GM19324 (cell line): ENCODE results near the gene MRPS12.

Experiments
- ATAC-seq: cut with Tn5 transposase; IDR thresholded peaks from one replicate; pipeline ENCODE4 v1.9.1; 2021; ENCODE audit warnings: mild to moderate bottlenecking, moderate library complexity; ENCODE audit not compliant: unreplicated experiment, low FRiP score

Gene MRPS12

GRCh38 chr19:38910488-38910887 is 20.3 kb upstream of the MRPS12 start:
- ATAC-seq: no peak

GRCh38 chr19:38911388-38912001 is 19.2 kb upstream of the MRPS12 start:
- ATAC-seq: no peak

- ATAC-seq: no peak
These were observed 17.9 kb upstream of the MRPS12 start for GRCh38 chr19:38912600-38913514.

- ATAC-seq: no peak
These were observed 16.8 kb upstream of the MRPS12 start for GRCh38 chr19:38913958-38914357.

GRCh38 chr19:38915329-38916321 is 15.1 kb upstream of the MRPS12 start:
- no peak for ATAC-seq

GRCh38 chr19:38917516-38917915 is 13.2 kb upstream of the MRPS12 start:
- no peak for ATAC-seq

GRCh38 chr19:38917921-38918491 is 12.7 kb upstream of the MRPS12 start:
- ATAC-seq: no peak

- ATAC-seq: no peak
These were observed 12.2 kb upstream of the MRPS12 start for GRCh38 chr19:38918526-38918925.

- ATAC-seq: no peak
These were observed 10.7 kb upstream of the MRPS12 start for GRCh38 chr19:38919837-38920601.

- no peak for ATAC-seq
These were observed 9.9 kb upstream of the MRPS12 start for GRCh38 chr19:38920602-38921419.

- no peak for ATAC-seq
These were observed 9.1 kb upstream of the MRPS12 start for GRCh38 chr19:38921420-38922274.

- no peak for ATAC-seq
These were observed 8.3 kb upstream of the MRPS12 start for GRCh38 chr19:38922482-38922881.

- no peak for ATAC-seq
These were observed 6.4 kb upstream of the MRPS12 start for GRCh38 chr19:38924388-38924787.

GRCh38 chr19:38928391-38929001 is 2.2 kb upstream of the MRPS12 start:
- ATAC-seq: no peak

- ATAC-seq: peak; percentile 86
These were observed 592 bp upstream of the MRPS12 start, which contains the start of gene SARS2 for GRCh38 chr19:38929929-38930775. SARS2 (minus strand) TSS chr19:38930763; CDS start chr19:38930736, 27 bp downstream.

GRCh38 chr19:38931521-38931793 is 713 bp downstream of the MRPS12 start:
- ATAC-seq: no peak
